GM18951 (cell line): ENCODE results near the gene RNH1.

Experiments
- POLR2A ChIP-seq: IDR thresholded peaks from 4 replicates; pipeline ENCODE4 v1.6.1; 2011; ENCODE audit warnings: mild to moderate bottlenecking; ENCODE audit not compliant: insufficient read length, insufficient read depth; ENCODE audit errors: extremely low read depth
- in situ Hi-C: fragments of 300-500 bp; cut with MboI; formaldehyde crosslinking; loops from one replicate; pipeline ENCODE4 v1.12.0; 2022; ENCODE audit warnings: low sequenced_read_pairs, mixed read lengths, inconsistent platforms; ENCODE audit not compliant: unreplicated experiment

Gene RNH1

GRCh38 chr11:468493-468892 is 38.5 kb downstream of the RNH1 start:
- TF ChIP-seq POLR2A: no peak
- in situ Hi-C loops: no loop called here

GRCh38 chr11:468036-468435 is 39.0 kb downstream of the RNH1 start:
- in situ Hi-C loops: no loop called here
- no peak for TF ChIP-seq POLR2A

- no peak for TF ChIP-seq POLR2A
- in situ Hi-C loops: no loop called here
Observed at GRCh38 chr11:465896-466530, 41.0 kb downstream of the RNH1 start.

- TF ChIP-seq POLR2A: no peak
- in situ Hi-C loops: no loop called here
Observed at GRCh38 chr11:464316-464715, 42.7 kb downstream of the RNH1 start.

- in situ Hi-C loops: no loop called here
- no peak for TF ChIP-seq POLR2A
Observed at GRCh38 chr11:462107-462890, 44.7 kb downstream of the RNH1 start.

GRCh38 chr11:461626-462025 is 45.4 kb downstream of the RNH1 start:
- no peak for TF ChIP-seq POLR2A
- in situ Hi-C loops: no loop called here

- in situ Hi-C loops: no loop called here
- no peak for TF ChIP-seq POLR2A
Observed at GRCh38 chr11:460331-461199, 46.5 kb downstream of the RNH1 start.

- in situ Hi-C loops: no loop called here
- no peak for TF ChIP-seq POLR2A
Observed at GRCh38 chr11:459511-460220, 47.4 kb downstream of the RNH1 start.

- in situ Hi-C loops: no loop called here
- TF ChIP-seq POLR2A: no peak
Observed at GRCh38 chr11:457111-457760, 49.8 kb downstream of the RNH1 start.

- in situ Hi-C loops: no loop called here
- TF ChIP-seq POLR2A: no peak
Observed at GRCh38 chr11:456533-456932, 50.5 kb downstream of the RNH1 start.

GRCh38 chr11:455566-456147 is 51.4 kb downstream of the RNH1 start:
- in situ Hi-C loops: no loop called here
- TF ChIP-seq POLR2A: no peak
